K562 (cell line): ENCODE measurements around the gene TPX2. TPM values are rescaled to one million over a fixed set of nuclear protein-coding genes. Genes with fewer than 3 reads are reported as not detected.

ENCODE experiments used
- ARID4B ChIP-seq: sonication (generic); formaldehyde crosslinking; IDR thresholded peaks from 2 replicates; pipeline ENCODE4 v1.8.0; 2022; ENCODE audit warnings: mild to moderate bottlenecking, missing genetic modification reagents
- ATF1 ChIP-seq, 2 experiments: fragments of 450-650 bp in 1 of 2; IDR thresholded peaks; 2 replicates each; pipeline ENCODE4 v1.6.1; 2016; ENCODE audit warnings: missing compliant biosample characterization in 1 of 2, missing genetic modification characterization in 1 of 2
- CAMTA2 ChIP-seq: fragments of 250-450 bp; sonication (Bioruptor Pico); conservative IDR thresholded peaks from 2 replicates; pipeline ENCODE4 v1.5.1; 2022
- CBX3 ChIP-seq, 2 experiments: IDR thresholded peaks; 1 replicate in 1 of 2; 2 replicates in 1 of 2; pipeline ENCODE4 v1.6.1; 2012; ENCODE audit warnings: inconsistent platforms in 2 of 2, low read length in 2 of 2, borderline replicate concordance in 1 of 2, control low read depth in 1 of 2
- CEBPG ChIP-seq, 3 experiments: fragments of 200-800 bp in 1 of 3; sonication (Bioruptor generic) in 1 of 3; sonication (generic) in 1 of 3; formaldehyde crosslinking in 1 of 3; IDR thresholded peaks in 2 of 3; conservative IDR thresholded peaks in 1 of 3; 2 replicates each; pipeline versions ENCODE4 v1.6.1 to v1.8.0; 2016 to 2022; ENCODE audit warnings: missing compliant biosample characterization in 2 of 3, missing genetic modification characterization in 2 of 3, mild to moderate bottlenecking in 1 of 3, missing genetic modification reagents in 1 of 3
- KLF13 ChIP-seq: fragments of 450-650 bp; IDR thresholded peaks from 2 replicates; pipeline ENCODE4 v1.6.1; 2016; ENCODE audit warnings: missing genetic modification characterization, low read depth, mild to moderate bottlenecking, missing compliant biosample characterization, moderate library complexity, borderline replicate concordance
- MECOM ChIP-seq: fragments of 250-450 bp; sonication (Bioruptor Pico); IDR thresholded peaks from 2 replicates; pipeline ENCODE4 v1.8.0; 2022; ENCODE audit warnings: inconsistent platforms
- RNF2 ChIP-seq: sonication (generic); IDR thresholded peaks from 2 replicates; pipeline ENCODE4 v1.6.1; 2016
- TCF3 ChIP-seq: sonication (generic); formaldehyde crosslinking; IDR thresholded peaks from 2 replicates; pipeline ENCODE4 v1.4.0; 2020; ENCODE audit warnings: mild to moderate bottlenecking, missing genetic modification reagents
- TCFL5 ChIP-seq: fragments of 250-450 bp; sonication (Bioruptor Pico); conservative IDR thresholded peaks from 2 replicates; pipeline ENCODE4 v1.6.1; 2021; ENCODE audit warnings: mild to moderate bottlenecking, moderate library complexity, matching md5 sums
- XRCC3 ChIP-seq: fragments of 450-650 bp; IDR thresholded peaks from 2 replicates; pipeline ENCODE4 v1.6.1; 2017; ENCODE audit warnings: mild to moderate bottlenecking, moderate library complexity
- XRCC5 ChIP-seq: fragments of 200-400 bp; formaldehyde crosslinking; IDR thresholded peaks from 2 replicates; pipeline ENCODE4 v1.6.1; 2017; ENCODE audit warnings: low read depth, mild to moderate bottlenecking, low read length
- ZBTB7A ChIP-seq: IDR thresholded peaks from 2 replicates; pipeline ENCODE4 v1.6.1; 2011; ENCODE audit warnings: low read depth, mild to moderate bottlenecking, low read length, moderate library complexity, borderline replicate concordance; ENCODE audit not compliant: control insufficient read depth
- ZBTB8A ChIP-seq: fragments of 450-650 bp; IDR thresholded peaks from 2 replicates; pipeline ENCODE4 v1.6.1; 2018; ENCODE audit warnings: mild to moderate bottlenecking, moderate library complexity; ENCODE audit not compliant: partially characterized antibody
- ZNF146 ChIP-seq: IDR thresholded peaks from one replicate; pipeline ENCODE4 v1.6.1; 2018; ENCODE audit warnings: missing compliant biosample characterization; ENCODE audit not compliant: unreplicated experiment
- ZNF354B ChIP-seq: fragments of 250-450 bp; sonication (Bioruptor Pico); IDR thresholded peaks from 2 replicates; pipeline ENCODE4 v1.4.0; 2020
- ZNF583 ChIP-seq: fragments of 250-450 bp; sonication (Bioruptor Pico); IDR thresholded peaks from 2 replicates; pipeline ENCODE4 v1.4.0; 2020
- polyA plus RNA-seq, 8 experiments: library from polyadenylated mRNA; depleted of rRNA in 4 of 8; stranded (reverse) in 5 of 8; unstranded in 3 of 8; fragments of >200 nt; fragmentation: Nextera tagmentation in 2 of 8; fragmentation: Illumina TruSeq in 1 of 8; extraction: Ambion mirVana in 2 of 8; extraction: Trizol in 1 of 8; gene quantifications; 2 replicates each; pipeline versions ENCODE4 v1.2.1 to v1.2.3, GENCODE V29; 2011 to 2014; ENCODE audit warnings: inconsistent platforms in 1 of 8, missing spikeins in 1 of 8
- total RNA-seq, 7 experiments: library from RNA; depleted of rRNA in 6 of 7; stranded (reverse); fragments of >200 nt in 6 of 7; fragmentation: Illumina TruSeq in 2 of 7; extraction: Trizol in 2 of 7; gene quantifications; 2 replicates each; pipeline versions ENCODE4 v1.2.1 to v1.2.3, GENCODE V29; 2011 to 2021; ENCODE audit warnings: low replicate concordance in 1 of 7
- TF ChIP-seq, protein P1 (sequence below): sonication (generic); formaldehyde crosslinking; IDR thresholded peaks from 2 replicates; pipeline ENCODE4 v1.4.0; 2020; ENCODE audit warnings: mild to moderate bottlenecking, missing genetic modification reagents

TPX2 gene
- total and polyA plus RNA-seq, 9 of the 15 experiments (the other 6 are each of a cell fraction or from before 2014, with no cell fraction given): 48.0 to 241 (median 133) TPM

GRCh38 chr20:31706607-31707257, 32.4 kb upstream of the TPX2 start (continued):
- TF ChIP-seq MECOM (CRISPR knock-in tag): no peak; the same call in 1 of the 2 replicates
- TF ChIP-seq ARID4B (CRISPR knock-in tag): no peak
- no peak for TF ChIP-seq ZBTB8A
- TF ChIP-seq ZNF146 (CRISPR knock-in tag): no peak
- TF ChIP-seq ATF1 (CRISPR knock-in tag; IDR thresholded peaks at IDR 0.05): no peak
- TF ChIP-seq ATF1 (tag; IDR thresholded peaks at IDR 0.05): peak; percentile 61
- 0 out of 2 replicates have a peak, but pooled peaks have one; percentile 7 for TF ChIP-seq KLF13 (tag)
- TF ChIP-seq CEBPG (CRISPR knock-in tag; IDR thresholded peaks at IDR 0.05): peak; percentile 87
- peak; percentile 94 to 97 for TF ChIP-seq CEBPG (tag; conservative IDR thresholded peaks at IDR 0.05 in 1 of 2, IDR thresholded peaks at IDR 0.05 in 1 of 2)
- TF ChIP-seq CAMTA2 (CRISPR knock-in tag): 0 out of 2 replicates have a peak, but pooled peaks have one; percentile 22
- TF ChIP-seq ZNF354B (CRISPR knock-in tag): no peak
- peak; percentile 97 for TF ChIP-seq TCF3
- no peak for TF ChIP-seq XRCC3
- peak; percentile 82; the same call in 1 of the 2 replicates for TF ChIP-seq ZNF583 (CRISPR knock-in tag)
- peak; percentile 93 for TF ChIP-seq RNF2
- peak; percentile 57; the same call in 1 of the 2 replicates for TF ChIP-seq TCFL5 (CRISPR knock-in tag)
- no peak for TF ChIP-seq ZBTB7A
- 0 out of 2 replicates have a peak, but pooled peaks have one; percentile 14 for TF ChIP-seq XRCC5
- TF ChIP-seq, protein P1, sequence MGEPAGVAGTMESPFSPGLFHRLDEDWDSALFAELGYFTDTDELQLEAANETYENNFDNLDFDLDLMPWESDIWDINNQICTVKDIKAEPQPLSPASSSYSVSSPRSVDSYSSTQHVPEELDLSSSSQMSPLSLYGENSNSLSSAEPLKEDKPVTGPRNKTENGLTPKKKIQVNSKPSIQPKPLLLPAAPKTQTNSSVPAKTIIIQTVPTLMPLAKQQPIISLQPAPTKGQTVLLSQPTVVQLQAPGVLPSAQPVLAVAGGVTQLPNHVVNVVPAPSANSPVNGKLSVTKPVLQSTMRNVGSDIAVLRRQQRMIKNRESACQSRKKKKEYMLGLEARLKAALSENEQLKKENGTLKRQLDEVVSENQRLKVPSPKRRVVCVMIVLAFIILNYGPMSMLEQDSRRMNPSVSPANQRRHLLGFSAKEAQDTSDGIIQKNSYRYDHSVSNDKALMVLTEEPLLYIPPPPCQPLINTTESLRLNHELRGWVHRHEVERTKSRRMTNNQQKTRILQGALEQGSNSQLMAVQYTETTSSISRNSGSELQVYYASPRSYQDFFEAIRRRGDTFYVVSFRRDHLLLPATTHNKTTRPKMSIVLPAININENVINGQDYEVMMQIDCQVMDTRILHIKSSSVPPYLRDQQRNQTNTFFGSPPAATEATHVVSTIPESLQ (CRISPR knock-in tag): peak; percentile 78; the same call in 1 of the 2 replicates
- TF ChIP-seq CBX3 (IDR thresholded peaks at IDR 0.05; ENCODE audit: borderline replicate concordance in 1 of 2, low read length in 2 of 2): peak in 1 of 2 experiments; percentile 58; a peak in 1 of 3 replicates
